Measurements from ENCODE around the gene MAK. TPM values are rescaled to one million over a fixed set of nuclear protein-coding genes. Genes with fewer than 3 reads are reported as not detected.
"Not testable (repeated sequence)": the region's sequence is repeated elsewhere in the genome, so short reads cannot be mapped to it uniquely, and the experiment has no call there.

Gene MAK
- total RNA-seq, 1 experiment from 2014 or later: 0.07 TPM

DNA sequence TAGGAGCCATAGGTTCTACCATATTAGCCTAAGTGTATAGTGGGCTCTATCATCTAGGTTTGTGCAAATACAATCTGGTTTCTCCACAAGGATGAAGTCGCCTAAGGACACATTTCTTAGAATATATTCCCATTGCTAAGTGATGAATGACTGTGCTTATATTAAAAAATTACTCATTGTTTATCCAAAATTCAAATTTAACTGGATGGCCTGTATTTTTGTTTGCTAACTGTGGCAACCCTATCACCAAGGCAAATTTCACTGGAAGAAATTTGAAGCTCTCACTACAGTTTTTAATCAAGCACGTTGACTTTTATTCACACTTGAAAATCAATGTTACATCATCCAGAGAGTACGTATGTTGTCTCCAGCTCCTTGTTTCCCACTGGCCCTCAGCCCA lies 29.6 kb upstream of the MAK start:
- CTCF ChIA-PET: no interaction called here
- Mint-ChIP-seq H3K4me1 (no peaks in the 10 kb centered on the region), H3K36me3 (no peaks in the 10 kb centered on the region), H3K4me3 (no peak overlapping the region), H3K27ac (no peak overlapping the region), H3K9me3 (no peaks in the 10 kb centered on the region), H3K27me3 (ENCODE audit: low read depth) (no peaks in the 10 kb centered on the region; the same call in 1 of the 2 replicates)
- no peak for DNase-seq (ENCODE audit: low spot score)
- POLR2A ChIA-PET: no interaction called here
- TF ChIP-seq, protein P1, sequence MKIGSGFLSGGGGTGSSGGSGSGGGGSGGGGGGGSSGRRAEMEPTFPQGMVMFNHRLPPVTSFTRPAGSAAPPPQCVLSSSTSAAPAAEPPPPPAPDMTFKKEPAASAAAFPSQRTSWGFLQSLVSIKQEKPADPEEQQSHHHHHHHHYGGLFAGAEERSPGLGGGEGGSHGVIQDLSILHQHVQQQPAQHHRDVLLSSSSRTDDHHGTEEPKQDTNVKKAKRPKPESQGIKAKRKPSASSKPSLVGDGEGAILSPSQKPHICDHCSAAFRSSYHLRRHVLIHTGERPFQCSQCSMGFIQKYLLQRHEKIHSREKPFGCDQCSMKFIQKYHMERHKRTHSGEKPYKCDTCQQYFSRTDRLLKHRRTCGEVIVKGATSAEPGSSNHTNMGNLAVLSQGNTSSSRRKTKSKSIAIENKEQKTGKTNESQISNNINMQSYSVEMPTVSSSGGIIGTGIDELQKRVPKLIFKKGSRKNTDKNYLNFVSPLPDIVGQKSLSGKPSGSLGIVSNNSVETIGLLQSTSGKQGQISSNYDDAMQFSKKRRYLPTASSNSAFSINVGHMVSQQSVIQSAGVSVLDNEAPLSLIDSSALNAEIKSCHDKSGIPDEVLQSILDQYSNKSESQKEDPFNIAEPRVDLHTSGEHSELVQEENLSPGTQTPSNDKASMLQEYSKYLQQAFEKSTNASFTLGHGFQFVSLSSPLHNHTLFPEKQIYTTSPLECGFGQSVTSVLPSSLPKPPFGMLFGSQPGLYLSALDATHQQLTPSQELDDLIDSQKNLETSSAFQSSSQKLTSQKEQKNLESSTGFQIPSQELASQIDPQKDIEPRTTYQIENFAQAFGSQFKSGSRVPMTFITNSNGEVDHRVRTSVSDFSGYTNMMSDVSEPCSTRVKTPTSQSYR (CRISPR knock-in tag; IDR thresholded peaks at IDR 0.05): no peak
- TF ChIP-seq, protein P2, sequence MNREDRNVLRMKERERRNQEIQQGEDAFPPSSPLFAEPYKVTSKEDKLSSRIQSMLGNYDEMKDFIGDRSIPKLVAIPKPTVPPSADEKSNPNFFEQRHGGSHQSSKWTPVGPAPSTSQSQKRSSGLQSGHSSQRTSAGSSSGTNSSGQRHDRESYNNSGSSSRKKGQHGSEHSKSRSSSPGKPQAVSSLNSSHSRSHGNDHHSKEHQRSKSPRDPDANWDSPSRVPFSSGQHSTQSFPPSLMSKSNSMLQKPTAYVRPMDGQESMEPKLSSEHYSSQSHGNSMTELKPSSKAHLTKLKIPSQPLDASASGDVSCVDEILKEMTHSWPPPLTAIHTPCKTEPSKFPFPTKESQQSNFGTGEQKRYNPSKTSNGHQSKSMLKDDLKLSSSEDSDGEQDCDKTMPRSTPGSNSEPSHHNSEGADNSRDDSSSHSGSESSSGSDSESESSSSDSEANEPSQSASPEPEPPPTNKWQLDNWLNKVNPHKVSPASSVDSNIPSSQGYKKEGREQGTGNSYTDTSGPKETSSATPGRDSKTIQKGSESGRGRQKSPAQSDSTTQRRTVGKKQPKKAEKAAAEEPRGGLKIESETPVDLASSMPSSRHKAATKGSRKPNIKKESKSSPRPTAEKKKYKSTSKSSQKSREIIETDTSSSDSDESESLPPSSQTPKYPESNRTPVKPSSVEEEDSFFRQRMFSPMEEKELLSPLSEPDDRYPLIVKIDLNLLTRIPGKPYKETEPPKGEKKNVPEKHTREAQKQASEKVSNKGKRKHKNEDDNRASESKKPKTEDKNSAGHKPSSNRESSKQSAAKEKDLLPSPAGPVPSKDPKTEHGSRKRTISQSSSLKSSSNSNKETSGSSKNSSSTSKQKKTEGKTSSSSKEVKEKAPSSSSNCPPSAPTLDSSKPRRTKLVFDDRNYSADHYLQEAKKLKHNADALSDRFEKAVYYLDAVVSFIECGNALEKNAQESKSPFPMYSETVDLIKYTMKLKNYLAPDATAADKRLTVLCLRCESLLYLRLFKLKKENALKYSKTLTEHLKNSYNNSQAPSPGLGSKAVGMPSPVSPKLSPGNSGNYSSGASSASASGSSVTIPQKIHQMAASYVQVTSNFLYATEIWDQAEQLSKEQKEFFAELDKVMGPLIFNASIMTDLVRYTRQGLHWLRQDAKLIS (CRISPR knock-in tag; IDR thresholded peaks at IDR 0.05; ENCODE audit: borderline replicate concordance): no peak
- TF ChIP-seq, protein P3, sequence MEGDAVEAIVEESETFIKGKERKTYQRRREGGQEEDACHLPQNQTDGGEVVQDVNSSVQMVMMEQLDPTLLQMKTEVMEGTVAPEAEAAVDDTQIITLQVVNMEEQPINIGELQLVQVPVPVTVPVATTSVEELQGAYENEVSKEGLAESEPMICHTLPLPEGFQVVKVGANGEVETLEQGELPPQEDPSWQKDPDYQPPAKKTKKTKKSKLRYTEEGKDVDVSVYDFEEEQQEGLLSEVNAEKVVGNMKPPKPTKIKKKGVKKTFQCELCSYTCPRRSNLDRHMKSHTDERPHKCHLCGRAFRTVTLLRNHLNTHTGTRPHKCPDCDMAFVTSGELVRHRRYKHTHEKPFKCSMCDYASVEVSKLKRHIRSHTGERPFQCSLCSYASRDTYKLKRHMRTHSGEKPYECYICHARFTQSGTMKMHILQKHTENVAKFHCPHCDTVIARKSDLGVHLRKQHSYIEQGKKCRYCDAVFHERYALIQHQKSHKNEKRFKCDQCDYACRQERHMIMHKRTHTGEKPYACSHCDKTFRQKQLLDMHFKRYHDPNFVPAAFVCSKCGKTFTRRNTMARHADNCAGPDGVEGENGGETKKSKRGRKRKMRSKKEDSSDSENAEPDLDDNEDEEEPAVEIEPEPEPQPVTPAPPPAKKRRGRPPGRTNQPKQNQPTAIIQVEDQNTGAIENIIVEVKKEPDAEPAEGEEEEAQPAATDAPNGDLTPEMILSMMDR (IDR thresholded peaks at IDR 0.05): no peak
- TF ChIP-seq NFYB (CRISPR knock-in tag; conservative IDR thresholded peaks at IDR 0.05; ENCODE audit: low read depth) (no peak), ESRRA (CRISPR knock-in tag; IDR thresholded peaks at IDR 0.05; ENCODE audit: borderline replicate concordance) (no peak), RORB (CRISPR knock-in tag; IDR thresholded peaks at IDR 0.05) (no peak), SMAD4 (CRISPR knock-in tag; IDR thresholded peaks at IDR 0.05) (no peak), MXD4 (CRISPR knock-in tag; IDR thresholded peaks at IDR 0.05; ENCODE audit: borderline replicate concordance) (no peak), TCF7 (CRISPR knock-in tag; IDR thresholded peaks at IDR 0.05; ENCODE audit: low read depth) (no peak), NR1H2 (CRISPR knock-in tag; IDR thresholded peaks at IDR 0.05) (no peak), ZNF423 (CRISPR knock-in tag; IDR thresholded peaks at IDR 0.05) (no peak), MYBL2 (CRISPR knock-in tag; IDR thresholded peaks at IDR 0.05) (no peak), NR2C2 (CRISPR knock-in tag; IDR thresholded peaks at IDR 0.05) (no peak)
- TF ChIP-seq, protein P4, sequence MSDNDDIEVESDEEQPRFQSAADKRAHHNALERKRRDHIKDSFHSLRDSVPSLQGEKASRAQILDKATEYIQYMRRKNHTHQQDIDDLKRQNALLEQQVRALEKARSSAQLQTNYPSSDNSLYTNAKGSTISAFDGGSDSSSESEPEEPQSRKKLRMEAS (CRISPR knock-in tag; IDR thresholded peaks at IDR 0.05): no peak
- TF ChIP-seq, protein P5, sequence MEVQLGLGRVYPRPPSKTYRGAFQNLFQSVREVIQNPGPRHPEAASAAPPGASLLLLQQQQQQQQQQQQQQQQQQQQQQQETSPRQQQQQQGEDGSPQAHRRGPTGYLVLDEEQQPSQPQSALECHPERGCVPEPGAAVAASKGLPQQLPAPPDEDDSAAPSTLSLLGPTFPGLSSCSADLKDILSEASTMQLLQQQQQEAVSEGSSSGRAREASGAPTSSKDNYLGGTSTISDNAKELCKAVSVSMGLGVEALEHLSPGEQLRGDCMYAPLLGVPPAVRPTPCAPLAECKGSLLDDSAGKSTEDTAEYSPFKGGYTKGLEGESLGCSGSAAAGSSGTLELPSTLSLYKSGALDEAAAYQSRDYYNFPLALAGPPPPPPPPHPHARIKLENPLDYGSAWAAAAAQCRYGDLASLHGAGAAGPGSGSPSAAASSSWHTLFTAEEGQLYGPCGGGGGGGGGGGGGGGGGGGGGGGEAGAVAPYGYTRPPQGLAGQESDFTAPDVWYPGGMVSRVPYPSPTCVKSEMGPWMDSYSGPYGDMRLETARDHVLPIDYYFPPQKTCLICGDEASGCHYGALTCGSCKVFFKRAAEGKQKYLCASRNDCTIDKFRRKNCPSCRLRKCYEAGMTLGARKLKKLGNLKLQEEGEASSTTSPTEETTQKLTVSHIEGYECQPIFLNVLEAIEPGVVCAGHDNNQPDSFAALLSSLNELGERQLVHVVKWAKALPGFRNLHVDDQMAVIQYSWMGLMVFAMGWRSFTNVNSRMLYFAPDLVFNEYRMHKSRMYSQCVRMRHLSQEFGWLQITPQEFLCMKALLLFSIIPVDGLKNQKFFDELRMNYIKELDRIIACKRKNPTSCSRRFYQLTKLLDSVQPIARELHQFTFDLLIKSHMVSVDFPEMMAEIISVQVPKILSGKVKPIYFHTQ (CRISPR knock-in tag; IDR thresholded peaks at IDR 0.05): no peak
- TF ChIP-seq, protein P6, sequence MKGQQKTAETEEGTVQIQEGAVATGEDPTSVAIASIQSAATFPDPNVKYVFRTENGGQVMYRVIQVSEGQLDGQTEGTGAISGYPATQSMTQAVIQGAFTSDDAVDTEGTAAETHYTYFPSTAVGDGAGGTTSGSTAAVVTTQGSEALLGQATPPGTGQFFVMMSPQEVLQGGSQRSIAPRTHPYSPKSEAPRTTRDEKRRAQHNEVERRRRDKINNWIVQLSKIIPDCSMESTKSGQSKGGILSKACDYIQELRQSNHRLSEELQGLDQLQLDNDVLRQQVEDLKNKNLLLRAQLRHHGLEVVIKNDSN (CRISPR knock-in tag; IDR thresholded peaks at IDR 0.05): no peak
- ATAC-seq: no peak

DNA sequence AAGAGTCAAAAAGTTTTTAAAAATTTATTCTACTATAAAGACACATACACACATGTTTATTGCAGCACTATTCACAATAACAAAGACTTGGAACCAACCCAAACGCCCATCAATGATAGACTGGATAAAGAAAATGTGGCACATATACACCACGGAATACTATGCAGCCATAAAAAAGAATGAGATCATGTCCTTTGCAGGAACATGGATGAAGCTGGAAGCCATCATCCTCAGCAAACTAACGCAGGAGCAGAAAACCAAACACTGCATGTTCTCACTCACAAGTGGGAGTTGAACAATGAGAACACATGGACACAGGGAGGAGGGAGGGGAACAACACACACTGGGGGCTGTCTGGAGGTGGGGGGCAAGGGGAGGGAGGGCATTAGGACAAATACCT lies 28.4 kb upstream of the MAK start:
- CTCF ChIA-PET; H3K27ac Mint-ChIP-seq; H3K9me3 Mint-ChIP-seq; H3K36me3 Mint-ChIP-seq; ATAC-seq; H3K27me3 Mint-ChIP-seq (ENCODE audit: low read depth); DNase-seq (ENCODE audit: low spot score); POLR2A ChIA-PET; H3K4me3 Mint-ChIP-seq; H3K4me1 Mint-ChIP-seq: not testable (repeated sequence)

DNA sequence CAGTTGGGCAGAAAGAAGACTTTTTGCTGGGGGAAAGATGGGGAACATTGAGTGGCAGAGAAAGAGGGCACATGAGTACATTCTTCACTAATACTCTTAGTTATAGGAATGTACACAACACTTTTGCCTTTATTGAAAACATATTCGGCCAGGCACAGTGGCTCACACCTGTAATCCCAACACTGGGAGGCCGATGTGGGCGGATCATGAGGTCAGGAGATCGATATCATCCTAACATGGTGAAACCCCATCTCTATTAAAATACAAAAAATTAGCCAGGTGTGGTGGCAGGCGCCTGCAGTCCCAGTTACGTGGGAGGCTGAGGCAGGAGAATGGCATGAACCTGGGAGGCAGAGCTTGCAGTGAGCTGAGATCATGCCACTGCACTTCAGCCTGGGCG lies 24.7 kb upstream of the MAK start:
- H3K36me3 Mint-ChIP-seq; H3K9me3 Mint-ChIP-seq; H3K4me3 Mint-ChIP-seq; DNase-seq (ENCODE audit: low spot score); H3K27ac Mint-ChIP-seq; ATAC-seq; H3K4me1 Mint-ChIP-seq; H3K27me3 Mint-ChIP-seq (ENCODE audit: low read depth): not testable (repeated sequence)
- CTCF ChIA-PET: interaction anchor here (1.4 kb wide), 1 partner anchor 24 kb away, joined by 4 read pairs; the partner anchor contains the start of gene SYCP2L
- POLR2A ChIA-PET: interaction anchor here (0.6 kb wide), 1 partner anchor 316 kb away, joined by 3 read pairs; no protein-coding TSS in a partner anchor

Measured in WTC11 (cell line).